Neural crest cell (in vitro differentiated cells): Measurements from ENCODE around the gene SIRPD. TPM values are rescaled to one million over a fixed set of nuclear protein-coding genes. Genes with fewer than 3 reads are reported as not detected.
"Not testable (repeated sequence)": the region's sequence is repeated elsewhere in the genome, so short reads cannot be mapped to it uniquely, and the experiment has no call there.

Experiments
- DNase-seq: peaks from one replicate; pipeline ENCODE4 v3.0.0; 2021; ENCODE audit warnings: low read depth, mixed read lengths, low spot score
- H3K27ac Mint-ChIP-seq: one replicate; pipeline ENCODE4 v1.8.0; 2021; ENCODE audit warnings: mild to moderate bottlenecking, mixed read lengths; ENCODE audit not compliant: unreplicated experiment
- H3K27me3 Mint-ChIP-seq: 2 replicates; pipeline ENCODE4 v1.8.0; 2021; ENCODE audit warnings: low read depth, mild to moderate bottlenecking, mixed read lengths
- H3K36me3 Mint-ChIP-seq: 2 replicates; pipeline ENCODE4 v1.8.0; 2021; ENCODE audit warnings: low read depth, mild to moderate bottlenecking, mixed read lengths
- H3K4me1 Mint-ChIP-seq: 2 replicates; pipeline ENCODE4 v1.8.0; 2021; ENCODE audit warnings: mixed read lengths
- H3K4me3 Mint-ChIP-seq: one replicate; pipeline ENCODE4 v1.8.0; 2021; ENCODE audit warnings: mild to moderate bottlenecking, mixed read lengths
- H3K9me3 Mint-ChIP-seq: 2 replicates; pipeline ENCODE4 v1.8.0; 2021; ENCODE audit warnings: mixed read lengths
- CTCF ChIP-seq: fragments of 200-600 bp; sonication (generic); conservative IDR thresholded peaks from 2 replicates; pipeline ENCODE4 v1.5.0; 2021; ENCODE audit warnings: antibody characterized with exemption, mild to moderate bottlenecking
- total RNA-seq: library from RNA; stranded (reverse); gene quantifications from 2 replicates; pipeline ENCODE4 v1.2.1, GENCODE V29; 2021

Gene SIRPD
- total RNA-seq, 1 donor from 2014 or later = not detected

GRCh38 chr20:1503564-1504227, 53.8 kb downstream of the SIRPD start:
- Mint-ChIP-seq H3K27ac (no peak overlapping the region), H3K4me3 (no peak overlapping the region), H3K27me3 (peaks cover 56% of the 10 kb centered on the region), H3K36me3 (no peaks in the 10 kb centered on the region), H3K4me1 (peaks cover 3% of the 10 kb centered on the region), H3K9me3 (peaks cover 3% of the 10 kb centered on the region)
- TF ChIP-seq CTCF = peak; percentile 88
- peak; percentile 65 for DNase-seq

GRCh38 chr20:1500496-1500895, 57.0 kb downstream of the SIRPD start:
- Mint-ChIP-seq H3K9me3 (peaks cover 3% of the 10 kb centered on the region), H3K27me3 (peaks cover 63% of the 10 kb centered on the region), H3K27ac (no peak overlapping the region), H3K36me3 (no peaks in the 10 kb centered on the region), H3K4me3 (no peak overlapping the region), H3K4me1 (peaks cover 3% of the 10 kb centered on the region)
- no peak for TF ChIP-seq CTCF
- no peak for DNase-seq

- TF ChIP-seq CTCF = no peak
- Mint-ChIP-seq H3K4me1 (peaks cover 3% of the 10 kb centered on the region), H3K27me3 (peaks cover 63% of the 10 kb centered on the region), H3K4me3 (no peak overlapping the region), H3K27ac (no peak overlapping the region), H3K36me3 (no peaks in the 10 kb centered on the region), H3K9me3 (peaks cover 3% of the 10 kb centered on the region)
- no peak for DNase-seq
Measured at GRCh38 chr20:1499528-1500420, 57.7 kb downstream of the SIRPD start.

- H3K4me1 Mint-ChIP-seq, H3K4me3 Mint-ChIP-seq, H3K27ac Mint-ChIP-seq, H3K36me3 Mint-ChIP-seq, DNase-seq, H3K9me3 Mint-ChIP-seq: not testable (repeated sequence)
- H3K27me3 Mint-ChIP-seq = peaks cover 74% of the 10 kb centered on the region
Measured at GRCh38 chr20:1497371-1497770, 60.1 kb downstream of the SIRPD start.

GRCh38 chr20:1496930-1497329, 60.6 kb downstream of the SIRPD start:
- H3K27ac Mint-ChIP-seq = no peak overlapping the region
- H3K36me3 Mint-ChIP-seq = no peaks in the 10 kb centered on the region
- H3K4me3 Mint-ChIP-seq = no peak overlapping the region
- no peaks in the 10 kb centered on the region for H3K9me3 Mint-ChIP-seq
- peaks cover 73% of the 10 kb centered on the region for H3K27me3 Mint-ChIP-seq
- TF ChIP-seq CTCF = no peak
- H3K4me1 Mint-ChIP-seq = no peaks in the 10 kb centered on the region
- DNase-seq = no peak

- Mint-ChIP-seq H3K27me3 (peaks cover 78% of the 10 kb centered on the region), H3K4me3 (no peak overlapping the region), H3K9me3 (no peaks in the 10 kb centered on the region), H3K4me1 (no peaks in the 10 kb centered on the region), H3K36me3 (no peaks in the 10 kb centered on the region), H3K27ac (no peak overlapping the region)
- TF ChIP-seq CTCF = no peak
- DNase-seq = no peak
Measured at GRCh38 chr20:1494436-1494835, 63.1 kb downstream of the SIRPD start.
